ENCODE measurements around the gene TENM3. TPM values are rescaled to one million over a fixed set of nuclear protein-coding genes. Genes with fewer than 3 reads are reported as not detected.

Gene TENM3
- total RNA-seq, 1 donor from 2014 or later: not detected

- intact Hi-C loops (cut with micrococcal nuclease): no loop called here
- H3K4me1 Mint-ChIP-seq (ENCODE audit: low read depth): no peaks in the 10 kb centered on the region
- H3K27me3 Mint-ChIP-seq (ENCODE audit: insufficient read depth): no peaks in the 10 kb centered on the region
- H3K27ac Mint-ChIP-seq: no peak overlapping the region
- no peaks in the 10 kb centered on the region for H3K36me3 Mint-ChIP-seq (ENCODE audit: low read depth)
- DNase-seq (ENCODE audit: low spot score): no peak
- H3K4me3 Mint-ChIP-seq: no peak overlapping the region
- H3K9me3 Mint-ChIP-seq: peaks cover 5% of the 10 kb centered on the region
These were observed 23.8 kb downstream of the TENM3 start for GRCh38 chr4:182267048-182267447.

DNA sequence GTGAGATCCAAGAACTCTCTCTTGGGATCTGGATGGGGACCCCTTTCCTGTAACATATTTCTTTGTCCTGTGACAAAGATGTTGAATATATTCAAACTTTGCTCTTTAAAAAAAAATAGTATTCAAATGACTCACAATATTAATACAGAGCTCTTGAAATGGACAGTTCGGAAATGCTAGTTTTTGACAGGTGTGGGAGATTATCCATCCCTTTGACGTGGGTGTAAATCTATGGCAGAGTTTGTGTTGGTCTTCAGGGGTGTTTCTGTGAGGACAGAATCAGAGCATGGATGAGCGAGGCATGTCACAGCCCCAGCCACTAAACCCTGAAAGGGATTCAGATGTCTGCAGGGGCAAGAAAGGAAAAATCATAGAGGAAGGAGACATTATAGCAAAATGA lies 25.8 kb downstream of the TENM3 start:
- intact Hi-C loops (cut with micrococcal nuclease): no loop called here
- no peak overlapping the region for H3K4me3 Mint-ChIP-seq
- H3K9me3 Mint-ChIP-seq: peaks cover 10% of the 10 kb centered on the region
- no peaks in the 10 kb centered on the region for H3K27me3 Mint-ChIP-seq (ENCODE audit: insufficient read depth)
- no peak for DNase-seq (ENCODE audit: low spot score)
- no peaks in the 10 kb centered on the region for H3K4me1 Mint-ChIP-seq (ENCODE audit: low read depth)
- H3K36me3 Mint-ChIP-seq (ENCODE audit: low read depth): no peaks in the 10 kb centered on the region
- H3K27ac Mint-ChIP-seq: no peak overlapping the region

- intact Hi-C loops (cut with micrococcal nuclease): no loop called here
- Mint-ChIP-seq H3K27me3 (ENCODE audit: insufficient read depth) (no peaks in the 10 kb centered on the region), H3K27ac (no peak overlapping the region), H3K4me1 (ENCODE audit: low read depth) (no peaks in the 10 kb centered on the region), H3K9me3 (peaks cover 12% of the 10 kb centered on the region), H3K4me3 (no peak overlapping the region), H3K36me3 (ENCODE audit: low read depth) (no peaks in the 10 kb centered on the region)
- no peak for DNase-seq (ENCODE audit: low spot score)
These were observed 28.5 kb downstream of the TENM3 start for GRCh38 chr4:182271731-182272130.

- H3K27ac Mint-ChIP-seq: no peak overlapping the region
- intact Hi-C loops (cut with micrococcal nuclease): no loop called here
- DNase-seq (ENCODE audit: low spot score): no peak
- peaks cover 12% of the 10 kb centered on the region for H3K9me3 Mint-ChIP-seq
- no peaks in the 10 kb centered on the region for H3K27me3 Mint-ChIP-seq (ENCODE audit: insufficient read depth)
- no peaks in the 10 kb centered on the region for H3K36me3 Mint-ChIP-seq (ENCODE audit: low read depth)
- H3K4me3 Mint-ChIP-seq: no peak overlapping the region
- H3K4me1 Mint-ChIP-seq (ENCODE audit: low read depth): no peaks in the 10 kb centered on the region
These were observed 28.9 kb downstream of the TENM3 start for GRCh38 chr4:182272151-182272550.

- DNase-seq (ENCODE audit: low spot score): no peak
- Mint-ChIP-seq H3K4me3 (no peak overlapping the region), H3K9me3 (peaks cover 12% of the 10 kb centered on the region), H3K27me3 (ENCODE audit: insufficient read depth) (no peaks in the 10 kb centered on the region), H3K36me3 (ENCODE audit: low read depth) (no peaks in the 10 kb centered on the region), H3K27ac (no peak overlapping the region), H3K4me1 (ENCODE audit: low read depth) (no peaks in the 10 kb centered on the region)
- intact Hi-C loops (cut with micrococcal nuclease): no loop called here
These were observed 30.2 kb downstream of the TENM3 start for GRCh38 chr4:182273191-182273935.

DNA sequence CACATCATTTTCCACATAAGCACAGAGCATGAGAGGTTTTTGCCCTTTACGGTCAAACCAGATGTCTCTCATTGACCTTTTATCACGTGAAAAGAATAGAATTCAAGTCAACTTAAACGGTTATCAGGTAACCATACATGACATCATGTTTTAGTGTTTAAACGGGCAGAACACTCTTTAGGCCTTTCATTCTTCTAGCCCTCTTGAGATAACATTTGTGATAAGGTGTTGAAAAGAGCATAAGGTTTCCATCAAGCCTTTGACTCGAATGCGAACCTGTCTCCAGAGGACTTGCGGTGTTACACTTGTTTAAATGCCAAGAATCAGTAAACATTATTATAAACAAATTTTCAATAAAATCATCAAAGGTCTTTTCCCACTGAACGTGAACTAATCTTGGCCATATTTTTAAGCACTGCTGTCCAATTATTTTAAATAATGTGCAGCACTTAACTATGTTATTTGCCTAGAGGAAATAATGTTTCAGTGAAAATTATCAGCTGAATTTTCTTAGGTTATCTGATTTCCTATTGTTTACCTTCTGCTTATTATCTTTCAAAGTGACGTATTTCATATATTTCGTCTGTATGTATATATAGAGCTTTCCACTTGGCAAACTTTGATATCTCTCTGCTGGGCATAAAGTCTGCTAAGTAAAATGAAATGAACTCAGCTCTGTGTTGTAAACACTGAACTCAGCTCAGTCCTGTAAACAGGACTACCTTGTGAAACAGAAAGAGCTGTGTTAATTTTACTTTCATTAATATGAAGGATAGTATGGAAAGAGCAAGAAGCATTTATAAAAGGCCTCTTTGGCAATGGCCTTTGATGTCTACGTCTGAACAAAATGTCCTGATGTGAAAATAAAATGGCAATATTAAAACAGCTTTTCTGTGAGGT lies 33.3 kb downstream of the TENM3 start:
- intact Hi-C loops (cut with micrococcal nuclease): no loop called here
- H3K27me3 Mint-ChIP-seq (ENCODE audit: insufficient read depth): no peaks in the 10 kb centered on the region
- H3K36me3 Mint-ChIP-seq (ENCODE audit: low read depth): no peaks in the 10 kb centered on the region
- no peaks in the 10 kb centered on the region for H3K4me1 Mint-ChIP-seq (ENCODE audit: low read depth)
- peaks cover 9% of the 10 kb centered on the region for H3K9me3 Mint-ChIP-seq
- H3K4me3 Mint-ChIP-seq: no peak overlapping the region
- no peak overlapping the region for H3K27ac Mint-ChIP-seq
- DNase-seq (ENCODE audit: low spot score): no peak

DNA sequence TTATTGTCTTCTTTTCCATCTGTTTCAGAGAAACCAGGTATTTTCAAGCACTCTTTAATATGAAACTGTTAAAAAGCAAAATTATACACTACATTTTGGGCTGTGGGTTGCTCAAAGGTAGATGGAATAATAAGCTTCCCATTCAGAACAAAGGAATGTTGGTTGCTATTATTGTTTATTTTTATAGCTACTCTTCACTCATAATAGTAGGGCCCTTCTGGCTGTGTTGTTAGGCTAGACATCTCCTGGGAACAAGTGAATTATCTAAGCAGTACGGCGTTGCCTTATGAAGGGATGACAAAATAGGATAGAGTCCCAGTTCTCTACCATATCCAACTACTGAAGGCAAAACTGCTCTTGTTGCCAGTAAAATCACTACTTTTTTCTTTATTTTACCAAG lies 34.2 kb downstream of the TENM3 start:
- Mint-ChIP-seq H3K36me3 (ENCODE audit: low read depth) (no peaks in the 10 kb centered on the region), H3K27ac (no peak overlapping the region), H3K27me3 (ENCODE audit: insufficient read depth) (no peaks in the 10 kb centered on the region), H3K9me3 (peaks cover 5% of the 10 kb centered on the region), H3K4me1 (ENCODE audit: low read depth) (no peaks in the 10 kb centered on the region), H3K4me3 (no peak overlapping the region)
- no peak for DNase-seq (ENCODE audit: low spot score)
- intact Hi-C loops (cut with micrococcal nuclease): no loop called here

GRCh38 chr4:182278729-182279128 lies 35.5 kb downstream of the TENM3 start:
- peaks cover 4% of the 10 kb centered on the region for H3K9me3 Mint-ChIP-seq
- no peaks in the 10 kb centered on the region for H3K36me3 Mint-ChIP-seq (ENCODE audit: low read depth)
- H3K4me1 Mint-ChIP-seq (ENCODE audit: low read depth): no peaks in the 10 kb centered on the region
- H3K4me3 Mint-ChIP-seq: no peak overlapping the region
- no peaks in the 10 kb centered on the region for H3K27me3 Mint-ChIP-seq (ENCODE audit: insufficient read depth)
- no peak overlapping the region for H3K27ac Mint-ChIP-seq
- DNase-seq (ENCODE audit: low spot score): no peak
- intact Hi-C loops (cut with micrococcal nuclease): no loop called here

GRCh38 chr4:182280436-182281111 lies 37.4 kb downstream of the TENM3 start:
- no peaks in the 10 kb centered on the region for H3K4me1 Mint-ChIP-seq (ENCODE audit: low read depth)
- no peaks in the 10 kb centered on the region for H3K27me3 Mint-ChIP-seq (ENCODE audit: insufficient read depth)
- DNase-seq (ENCODE audit: low spot score): no peak
- intact Hi-C loops (cut with micrococcal nuclease): no loop called here
- no peak overlapping the region for H3K4me3 Mint-ChIP-seq
- no peaks in the 10 kb centered on the region for H3K36me3 Mint-ChIP-seq (ENCODE audit: low read depth)
- H3K27ac Mint-ChIP-seq: no peak overlapping the region
- no peaks in the 10 kb centered on the region for H3K9me3 Mint-ChIP-seq

GRCh38 chr4:182286035-182286434 lies 42.8 kb downstream of the TENM3 start:
- Mint-ChIP-seq H3K27me3 (ENCODE audit: insufficient read depth) (no peaks in the 10 kb centered on the region), H3K36me3 (ENCODE audit: low read depth) (no peaks in the 10 kb centered on the region), H3K27ac (no peak overlapping the region), H3K4me1 (ENCODE audit: low read depth) (no peaks in the 10 kb centered on the region), H3K4me3 (no peak overlapping the region), H3K9me3 (no peaks in the 10 kb centered on the region)
- no peak for DNase-seq (ENCODE audit: low spot score)
- intact Hi-C loops (cut with micrococcal nuclease): no loop called here

- Mint-ChIP-seq H3K27me3 (ENCODE audit: insufficient read depth) (no peaks in the 10 kb centered on the region), H3K36me3 (ENCODE audit: low read depth) (no peaks in the 10 kb centered on the region), H3K4me1 (ENCODE audit: low read depth) (no peaks in the 10 kb centered on the region), H3K9me3 (no peaks in the 10 kb centered on the region), H3K27ac (no peak overlapping the region), H3K4me3 (no peak overlapping the region)
- intact Hi-C loops (cut with micrococcal nuclease): no loop called here
- no peak for DNase-seq (ENCODE audit: low spot score)
These were observed 43.7 kb downstream of the TENM3 start for GRCh38 chr4:182286931-182287330.

DNA sequence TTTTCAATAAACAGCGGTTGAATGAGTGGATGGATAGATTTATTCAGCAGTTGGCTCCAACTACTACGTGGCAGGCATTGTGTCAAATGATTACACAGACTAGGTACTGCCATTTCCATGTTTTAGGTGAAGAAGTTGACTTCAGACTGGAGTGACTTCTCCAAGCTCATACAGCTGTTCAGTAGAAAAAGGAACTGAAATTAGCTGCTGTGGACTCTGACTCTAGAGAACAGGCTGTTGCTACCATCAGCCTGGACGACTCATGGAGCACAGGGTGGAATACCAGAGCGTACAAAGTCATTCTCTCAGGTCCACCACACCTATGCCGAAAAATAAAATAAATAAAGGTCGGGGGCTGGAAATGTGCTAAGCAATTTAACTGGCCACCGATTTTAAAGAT lies 45.3 kb downstream of the TENM3 start:
- no peaks in the 10 kb centered on the region for H3K9me3 Mint-ChIP-seq
- no peak overlapping the region for H3K27ac Mint-ChIP-seq
- intact Hi-C loops (cut with micrococcal nuclease): no loop called here
- no peaks in the 10 kb centered on the region for H3K4me1 Mint-ChIP-seq (ENCODE audit: low read depth)
- no peak overlapping the region for H3K4me3 Mint-ChIP-seq
- no peaks in the 10 kb centered on the region for H3K27me3 Mint-ChIP-seq (ENCODE audit: insufficient read depth)
- DNase-seq (ENCODE audit: low spot score): no peak
- no peaks in the 10 kb centered on the region for H3K36me3 Mint-ChIP-seq (ENCODE audit: low read depth)

GRCh38 chr4:182289809-182290208 lies 46.6 kb downstream of the TENM3 start:
- Mint-ChIP-seq H3K9me3 (no peaks in the 10 kb centered on the region), H3K27me3 (ENCODE audit: insufficient read depth) (no peaks in the 10 kb centered on the region), H3K4me3 (no peak overlapping the region), H3K36me3 (ENCODE audit: low read depth) (no peaks in the 10 kb centered on the region), H3K27ac (no peak overlapping the region), H3K4me1 (ENCODE audit: low read depth) (no peaks in the 10 kb centered on the region)
- no peak for DNase-seq (ENCODE audit: low spot score)
- intact Hi-C loops (cut with micrococcal nuclease): no loop called here
